GM12891 (cell line): ENCODE measurements around the gene AP4E1.

Experiments used
- DNase-seq: peaks from one replicate; pipeline ENCODE4 v3.0.0; 2011; ENCODE audit warnings: low spot score; ENCODE audit not compliant: insufficient read length
- FAIRE-seq: peaks from 2 replicates; lab custom pipeline; 2011; peaks lifted over from hg19 to GRCh38; lab: Jason Lieb, UNC
- PAX5 ChIP-seq: IDR thresholded peaks from 2 replicates; pipeline ENCODE4 v1.6.1; 2011; ENCODE audit warnings: low read length, moderate library complexity, mild to moderate bottlenecking; ENCODE audit not compliant: insufficient read depth, severe bottlenecking
- POLR2A ChIP-seq: IDR thresholded peaks from 2 replicates; pipeline ENCODE4 v1.6.1; 2011; ENCODE audit warnings: low read depth, low read length, control low read depth
- POLR2AphosphoS5 ChIP-seq: IDR thresholded peaks from 2 replicates; pipeline ENCODE4 v1.6.1; 2011; ENCODE audit warnings: low read depth, low read length, control low read depth
- POU2F2 ChIP-seq: IDR thresholded peaks from 2 replicates; pipeline ENCODE4 v1.6.1; 2011; ENCODE audit warnings: low read depth, mild to moderate bottlenecking, control low read depth, low read length, moderate library complexity
- SPI1 ChIP-seq: IDR thresholded peaks from 2 replicates; pipeline ENCODE4 v1.6.1; 2011; ENCODE audit warnings: low read depth, low read length, control low read depth
- TAF1 ChIP-seq: IDR thresholded peaks from 2 replicates; pipeline ENCODE4 v1.6.1; 2011; ENCODE audit warnings: low read depth, low read length, control low read depth

The AP4E1 gene

GRCh38 chr15:50876260-50876988, 32.1 kb upstream of the AP4E1 start:
- no peak for TF ChIP-seq POLR2A
- TF ChIP-seq PAX5: no peak
- no peak for TF ChIP-seq SPI1
- no peak for TF ChIP-seq TAF1
- TF ChIP-seq POLR2AphosphoS5: no peak
- TF ChIP-seq POU2F2: no peak
- FAIRE-seq (no peak), DNase-seq (no peak)

- DNase-seq (no peak), FAIRE-seq (peak; percentile 81)
- TF ChIP-seq POU2F2: peak; percentile 54; the same call in 1 of the 2 replicates
- TF ChIP-seq POLR2AphosphoS5: no peak
Measured at GRCh38 chr15:50876989-50877360, 31.5 kb upstream of the AP4E1 start.

DNA sequence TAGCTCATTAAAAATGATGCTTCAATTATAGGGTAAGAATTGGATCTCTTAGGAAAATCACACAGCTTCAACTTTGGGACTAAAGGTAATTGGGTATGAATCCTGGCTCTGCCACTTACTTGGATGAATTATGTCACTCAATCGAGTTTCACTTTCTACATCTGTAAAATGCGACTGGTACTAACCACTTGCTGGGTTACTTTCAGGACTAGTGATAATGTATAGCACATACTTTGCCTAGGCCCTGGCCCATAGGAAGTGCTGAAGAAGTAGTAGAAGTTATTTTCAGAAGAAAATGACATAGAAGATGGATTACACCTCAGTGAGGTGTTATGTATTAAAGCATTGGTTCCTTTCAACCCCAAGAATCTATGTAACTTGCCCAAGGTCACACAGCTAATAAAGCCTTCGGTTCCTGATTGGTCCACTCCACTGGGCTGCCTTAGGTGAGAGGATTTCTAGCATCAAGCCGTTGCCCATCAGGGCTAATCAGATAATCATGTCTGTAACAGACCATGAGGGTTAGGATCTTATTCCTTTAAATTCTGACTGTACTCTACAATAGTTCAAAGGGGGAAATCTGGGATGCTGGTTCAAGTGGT, 29.4 kb upstream of the AP4E1 start:
- peak; percentile 78 for FAIRE-seq
- TF ChIP-seq POLR2AphosphoS5: no peak
- TF ChIP-seq SPI1: no peak
- TF ChIP-seq TAF1: no peak
- TF ChIP-seq POU2F2: no peak
- TF ChIP-seq POLR2A: no peak
- no peak for TF ChIP-seq PAX5
- no peak for DNase-seq

DNA sequence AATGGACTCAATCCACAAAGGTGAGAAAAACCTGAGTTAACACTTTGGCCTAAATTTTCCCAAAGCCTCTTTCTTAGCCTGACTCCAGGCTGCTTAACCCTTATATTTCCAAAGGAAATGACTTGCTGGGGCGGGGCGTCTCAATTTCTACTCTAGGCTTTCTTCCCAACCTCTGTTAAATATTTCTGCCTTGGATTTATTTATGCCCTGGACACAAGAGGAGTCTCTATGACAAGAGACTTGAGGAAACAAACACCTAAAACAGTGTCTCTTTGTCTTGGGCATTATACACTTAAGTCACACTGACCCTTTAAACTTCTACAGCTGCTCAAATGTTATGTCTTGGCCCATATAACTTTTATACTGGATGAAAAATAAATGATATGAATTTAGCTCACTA, 28.3 kb upstream of the AP4E1 start:
- TF ChIP-seq POU2F2: no peak
- TF ChIP-seq PAX5: no peak
- TF ChIP-seq TAF1: no peak
- no peak for TF ChIP-seq SPI1
- TF ChIP-seq POLR2AphosphoS5: no peak
- no peak for TF ChIP-seq POLR2A
- no peak for FAIRE-seq
- DNase-seq: no peak

GRCh38 chr15:50880651-50881114, 27.8 kb upstream of the AP4E1 start:
- FAIRE-seq (no peak), DNase-seq (no peak)
- TF ChIP-seq SPI1 (no peak), PAX5 (no peak), POLR2AphosphoS5 (no peak), TAF1 (no peak), POU2F2 (no peak), POLR2A (no peak)

DNA sequence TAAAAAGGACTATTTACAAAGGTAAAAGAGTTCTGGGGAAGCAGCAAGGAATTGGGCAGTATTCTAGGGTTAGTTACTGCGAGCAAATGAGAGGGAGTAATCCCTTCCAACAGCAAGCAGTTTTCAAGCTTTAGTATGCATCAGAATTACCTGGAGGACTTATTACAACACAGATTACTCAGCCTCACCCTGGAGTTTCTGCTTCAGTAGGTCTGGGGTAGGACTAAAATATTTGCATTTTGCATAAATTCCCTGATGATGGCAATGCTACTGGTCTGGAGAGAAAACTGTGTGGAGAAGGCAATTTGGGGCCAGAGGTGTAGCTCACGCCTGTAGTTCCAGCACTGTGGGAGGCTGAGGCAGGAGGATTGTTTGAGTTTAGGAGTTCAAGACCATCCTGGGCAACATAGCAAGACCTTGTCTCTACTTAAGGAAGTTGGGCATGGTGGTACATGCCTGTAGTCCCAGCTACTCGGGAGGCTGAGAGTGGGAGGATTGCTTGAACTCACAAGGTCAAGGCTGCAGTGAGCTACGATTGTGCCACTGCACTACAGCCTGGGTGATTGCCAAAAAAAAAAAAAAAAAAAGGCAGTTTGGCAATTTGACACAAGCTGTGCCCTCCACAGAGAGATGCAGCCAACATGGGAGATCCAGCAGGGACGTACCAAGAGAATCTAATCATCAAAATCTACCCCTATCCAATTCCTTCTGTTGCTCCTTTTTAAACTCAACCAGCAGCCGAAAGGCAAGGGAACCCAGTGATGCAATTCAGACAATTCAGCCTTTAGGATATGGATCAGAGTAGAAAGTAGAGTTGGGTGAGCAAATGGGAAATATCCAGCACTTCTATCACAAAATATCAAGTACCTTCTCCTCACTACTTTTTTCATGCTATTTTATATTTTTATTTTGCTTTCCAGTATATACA, 27.1 kb upstream of the AP4E1 start:
- peak; percentile 31 for FAIRE-seq
- TF ChIP-seq TAF1: 0 out of 2 replicates have a peak, but pooled peaks have one; percentile 18
- no peak for TF ChIP-seq PAX5
- TF ChIP-seq SPI1: no peak
- no peak for TF ChIP-seq POLR2AphosphoS5
- TF ChIP-seq POLR2A: no peak
- peak; percentile 78; the same call in 1 of the 2 replicates for TF ChIP-seq POU2F2
- no peak for DNase-seq

GRCh38 chr15:50883903-50884302, 24.6 kb upstream of the AP4E1 start:
- DNase-seq: no peak
- FAIRE-seq: peak; percentile 69
- TF ChIP-seq POLR2A (no peak), SPI1 (peak; percentile 23; the same call in 1 of the 2 replicates)

DNA sequence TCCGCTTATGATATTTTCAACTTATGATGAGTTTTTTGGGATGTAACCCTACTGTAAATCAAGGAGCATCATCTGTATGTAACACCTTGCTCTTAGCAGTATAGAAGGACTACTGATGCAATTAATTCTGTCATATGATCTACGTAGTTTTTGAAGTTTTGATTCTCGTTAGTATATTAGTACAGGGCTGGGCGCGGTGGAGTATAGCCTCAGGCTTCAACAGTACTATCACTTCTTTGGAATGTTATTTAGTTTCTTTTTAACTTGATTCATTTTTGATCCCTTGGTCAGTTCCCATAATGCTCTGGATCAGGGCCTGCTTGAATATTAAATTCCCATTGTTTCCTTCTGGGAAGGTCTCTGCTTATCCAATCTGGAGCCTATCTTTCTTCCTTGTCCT, 23.9 kb upstream of the AP4E1 start:
- DNase-seq (no peak), FAIRE-seq (no peak)
- no peak for TF ChIP-seq POU2F2
- TF ChIP-seq SPI1: no peak
- TF ChIP-seq TAF1: no peak
- no peak for TF ChIP-seq POLR2A
- no peak for TF ChIP-seq POLR2AphosphoS5
- TF ChIP-seq PAX5: no peak

DNA sequence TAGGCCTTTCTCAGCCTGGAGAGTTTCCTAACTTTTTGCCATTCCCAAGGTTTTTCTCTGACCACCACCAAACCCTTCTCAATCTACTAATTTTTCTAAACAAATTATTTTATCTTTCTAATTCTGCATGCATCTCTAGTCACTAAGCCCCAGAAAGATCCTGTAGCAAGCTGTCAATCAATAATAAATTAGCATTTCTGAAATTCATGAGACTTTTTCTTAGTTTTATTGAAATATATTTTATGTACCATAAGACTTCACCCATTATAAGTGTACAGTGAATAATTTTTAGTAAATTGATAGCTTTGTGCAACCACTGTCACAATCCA, 22.4 kb upstream of the AP4E1 start:
- no peak for TF ChIP-seq PAX5
- no peak for TF ChIP-seq TAF1
- no peak for TF ChIP-seq POU2F2
- no peak for TF ChIP-seq SPI1
- no peak for FAIRE-seq
- DNase-seq: no peak
